NK-92 treated with Interleukin-12 subunit alpha and Interleukin-12 subunit beta, amount 100 ng/mL, for 24 hours (cell line): ENCODE results near the gene FZD8.
"Not testable (repeated sequence)": the region's sequence is repeated elsewhere in the genome, so short reads cannot be mapped to it uniquely, and the experiment has no call there.

Experiments used
- DNase-seq: peaks from one replicate; lab custom pipeline; 2025; lab: John Stamatoyannopoulos, UW

The FZD8 gene

DNA sequence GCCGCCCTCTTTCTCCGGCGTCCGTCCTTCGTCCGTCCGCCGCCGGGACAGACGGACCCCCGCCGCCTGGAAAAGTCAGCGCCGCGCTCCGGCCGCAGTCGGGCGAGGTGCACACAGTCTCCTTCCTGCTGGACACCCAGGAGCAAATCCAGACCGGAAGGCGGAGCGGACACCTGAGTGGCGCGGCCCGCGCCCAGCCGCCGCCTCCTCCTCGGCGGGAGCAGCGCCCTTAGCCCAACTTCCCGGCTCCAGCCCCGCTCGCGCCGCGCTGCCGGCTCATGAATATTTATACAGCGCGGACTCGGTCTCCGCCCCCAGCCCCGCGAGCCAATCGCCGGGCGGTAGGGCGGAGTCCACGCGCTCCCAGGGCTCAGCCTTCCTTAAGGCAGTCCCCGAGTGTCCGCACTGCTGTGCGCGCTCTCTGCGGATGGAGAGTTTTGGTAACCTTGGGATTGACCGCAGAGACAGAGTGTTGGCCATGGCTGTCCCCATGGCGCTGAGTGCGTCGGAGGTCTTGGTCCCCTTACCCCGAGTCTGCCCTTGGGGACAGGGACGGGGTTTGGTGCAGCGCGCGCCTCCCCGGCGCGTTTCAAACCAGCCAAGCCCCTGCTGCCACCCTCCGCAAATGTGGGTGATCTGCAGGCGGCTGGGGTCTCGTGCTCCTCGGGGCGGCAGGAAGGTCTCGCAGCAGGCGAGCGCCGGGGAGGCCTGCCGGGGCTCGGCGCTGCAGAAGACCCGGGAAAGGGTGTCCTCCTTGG lies at the start of gene FZD8:
Gene FZD8 (minus strand): TSS at position 262 of the 758 bp plus-strand sequence. CDS start 867 bp downstream, outside the sequence.
- no peak for DNase-seq

DNA sequence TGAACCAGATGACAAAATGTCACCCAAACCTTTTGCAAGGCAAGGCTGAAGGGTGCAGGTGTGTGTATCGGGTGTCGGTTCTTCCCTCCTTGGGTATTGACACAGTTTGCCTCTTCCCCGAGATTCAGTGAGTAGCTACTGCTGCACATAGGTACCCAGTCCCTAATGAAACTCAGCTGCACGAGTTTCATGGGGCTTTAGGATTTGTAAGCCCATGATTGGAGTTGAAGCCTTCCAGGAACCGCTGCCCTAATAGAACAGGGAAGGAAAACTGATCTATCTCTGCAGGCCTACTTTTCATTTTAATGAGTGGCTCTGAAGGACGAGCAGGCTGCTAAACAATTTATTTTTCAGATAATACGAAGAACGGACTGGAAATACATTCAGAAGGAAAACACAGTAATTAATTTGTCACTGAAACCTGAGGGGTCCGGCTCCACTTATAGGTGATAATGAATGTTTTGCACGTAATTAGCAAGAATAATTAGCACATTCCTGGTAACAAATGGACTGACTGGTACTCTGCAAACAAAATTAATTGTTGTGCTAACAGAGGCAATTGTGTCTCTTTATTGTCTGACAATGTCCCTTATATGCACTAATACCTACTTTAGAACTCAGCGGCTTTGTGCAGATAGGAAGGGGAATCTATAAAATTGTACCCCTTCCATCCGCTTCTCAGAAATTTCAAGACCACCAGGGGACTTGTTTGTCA lies 49.6 kb upstream of the FZD8 start:
- DNase-seq, result no peak

- no peak for DNase-seq
These were observed 48.4 kb upstream of the FZD8 start for GRCh38 chr10:35690534-35690933.

- DNase-seq, result not testable (repeated sequence)
These were observed 43.8 kb upstream of the FZD8 start for GRCh38 chr10:35685858-35686257.

GRCh38 chr10:35685402-35685801 lies 43.3 kb upstream of the FZD8 start:
- no peak for DNase-seq

DNA sequence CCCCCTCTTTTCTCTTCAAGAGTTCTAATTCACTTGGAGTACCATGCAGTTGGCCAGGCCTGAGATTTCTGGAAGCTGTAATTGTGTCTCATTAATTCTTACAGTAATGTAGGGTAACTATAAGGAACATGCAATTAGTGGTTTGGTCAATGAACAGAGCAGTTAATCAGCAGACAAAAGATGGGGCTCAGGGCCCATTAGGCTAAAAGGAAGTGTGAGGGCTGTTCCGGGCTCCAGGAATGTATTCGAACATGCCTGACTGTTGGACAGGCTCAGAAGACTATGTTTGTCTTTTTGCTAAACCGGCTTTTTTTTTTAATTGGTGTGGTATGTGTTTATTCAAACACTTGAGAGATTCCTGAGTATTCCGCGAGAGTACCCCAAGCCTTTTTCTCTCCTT lies 42.5 kb upstream of the FZD8 start:
- no peak for DNase-seq

DNA sequence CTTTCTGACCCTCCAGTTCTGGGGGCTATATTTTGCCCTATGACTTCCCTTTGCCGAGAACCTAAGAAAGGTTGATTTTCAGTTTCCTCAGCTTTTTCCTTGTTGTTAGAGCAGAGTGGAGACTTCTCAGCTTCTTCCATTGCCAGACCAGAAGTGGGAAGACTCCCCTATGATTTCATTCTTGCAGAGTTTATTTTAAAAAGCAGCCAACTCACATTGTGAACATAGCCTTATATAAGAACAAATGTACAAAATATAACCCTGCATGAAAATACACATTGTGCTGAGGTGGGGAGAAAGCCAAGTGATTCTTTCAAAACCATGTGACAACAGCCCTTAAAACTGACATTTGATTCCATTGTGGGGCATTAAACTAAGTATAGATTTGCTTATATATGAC lies 33.8 kb upstream of the FZD8 start:
- DNase-seq, result no peak

DNA sequence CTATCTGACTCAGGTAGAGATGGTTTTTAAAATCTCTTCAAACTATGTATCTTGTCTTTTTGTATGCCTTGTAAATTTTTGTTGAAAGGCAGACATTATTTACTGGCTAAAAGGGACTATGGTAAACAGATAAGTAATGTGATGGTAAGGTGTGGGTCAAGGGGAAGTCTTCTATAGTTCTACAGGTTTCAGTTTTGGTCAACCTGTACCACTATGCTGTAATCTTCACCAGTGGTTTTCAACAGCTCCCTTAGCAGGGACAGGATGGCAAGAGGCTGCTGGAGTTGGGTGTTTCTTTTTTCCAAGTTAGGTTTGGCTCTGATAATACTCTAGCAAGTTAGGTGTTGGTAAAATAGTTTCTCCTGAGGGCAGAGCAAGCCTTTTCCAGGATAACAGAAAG lies 32.7 kb upstream of the FZD8 start:
- DNase-seq, result no peak

DNA sequence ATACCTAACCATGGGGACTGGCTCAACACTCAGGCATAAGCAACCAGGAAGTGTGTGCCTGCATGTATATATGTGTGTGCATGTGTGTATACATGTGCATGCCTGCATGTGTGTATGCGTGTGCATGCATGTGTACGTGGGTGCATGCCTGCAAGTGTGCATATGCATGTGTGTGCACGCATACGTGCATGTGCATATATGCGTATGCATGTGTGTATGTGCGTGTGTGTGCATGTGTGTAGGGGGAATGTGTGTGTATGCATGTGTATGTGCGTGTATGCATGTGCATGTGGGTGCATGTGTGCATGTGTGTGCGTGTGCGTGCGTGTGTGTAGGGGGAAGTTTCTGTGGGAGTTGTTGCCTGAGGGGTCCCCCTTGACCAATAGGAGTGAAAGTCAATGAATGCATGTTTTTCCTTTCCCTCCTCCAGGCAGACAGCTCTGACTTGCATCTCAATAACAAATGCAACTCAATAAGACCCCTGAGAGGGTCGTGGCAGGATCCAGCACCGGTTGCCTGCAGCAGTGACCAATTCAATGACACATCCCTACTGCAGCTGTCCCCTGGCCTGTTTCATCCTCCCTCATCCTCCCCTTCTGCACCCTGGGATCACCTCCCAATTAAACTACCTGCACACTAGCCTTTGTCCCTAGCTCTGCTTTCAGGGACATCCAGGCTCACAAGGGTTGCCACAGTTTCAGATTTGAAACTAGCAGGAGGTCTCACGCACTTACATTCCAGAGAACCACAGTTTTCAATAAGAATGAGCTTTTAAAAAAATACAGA lies 27.0 kb upstream of the FZD8 start:
- no peak for DNase-seq

- no peak for DNase-seq
These were observed 25.9 kb upstream of the FZD8 start for GRCh38 chr10:35667971-35668370.

GRCh38 chr10:35667270-35667889 lies 25.3 kb upstream of the FZD8 start:
- no peak for DNase-seq

GRCh38 chr10:35661236-35661635 lies 19.1 kb upstream of the FZD8 start:
- DNase-seq, result no peak

DNA sequence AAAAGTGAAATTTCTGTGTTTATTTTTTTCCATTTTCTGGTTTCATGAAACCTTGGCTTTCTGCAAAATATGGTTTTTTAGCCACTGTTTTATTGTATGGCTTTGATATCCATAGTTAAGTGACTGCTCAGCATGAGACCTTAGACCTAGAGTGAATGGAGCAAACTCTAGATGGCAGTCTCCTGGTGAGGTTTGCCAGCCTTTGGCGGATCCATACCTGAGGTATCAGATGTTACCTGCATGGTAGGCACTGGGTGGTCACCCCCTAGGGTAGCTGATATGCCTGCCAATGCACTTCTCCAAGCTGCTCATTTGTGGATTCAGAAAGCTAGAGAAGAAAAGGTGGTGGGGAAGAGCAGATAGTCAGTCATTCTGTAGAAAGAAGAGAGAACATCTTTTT lies 17.4 kb upstream of the FZD8 start:
- no peak for DNase-seq

GRCh38 chr10:35657621-35658020 lies 15.5 kb upstream of the FZD8 start:
- DNase-seq, result no peak

DNA sequence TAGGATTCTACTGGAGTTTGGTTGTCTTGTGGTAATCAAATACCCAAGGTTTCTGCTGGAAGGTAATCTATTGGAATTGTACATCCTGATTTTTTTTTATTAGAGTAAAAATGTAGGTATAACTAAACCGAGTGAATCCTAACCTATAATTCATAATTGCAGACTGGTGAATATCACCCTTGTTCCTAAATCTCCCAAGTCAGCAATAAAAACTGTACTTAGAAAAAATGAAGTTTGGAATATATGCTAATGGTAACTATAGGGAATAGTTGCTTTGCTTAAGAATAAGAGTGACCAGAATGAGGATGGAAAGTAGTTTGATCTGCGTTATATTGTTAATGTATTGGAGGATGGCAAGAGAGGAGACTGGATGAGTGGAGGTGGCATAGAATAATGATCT lies 10.7 kb upstream of the FZD8 start:
- DNase-seq, result no peak

DNA sequence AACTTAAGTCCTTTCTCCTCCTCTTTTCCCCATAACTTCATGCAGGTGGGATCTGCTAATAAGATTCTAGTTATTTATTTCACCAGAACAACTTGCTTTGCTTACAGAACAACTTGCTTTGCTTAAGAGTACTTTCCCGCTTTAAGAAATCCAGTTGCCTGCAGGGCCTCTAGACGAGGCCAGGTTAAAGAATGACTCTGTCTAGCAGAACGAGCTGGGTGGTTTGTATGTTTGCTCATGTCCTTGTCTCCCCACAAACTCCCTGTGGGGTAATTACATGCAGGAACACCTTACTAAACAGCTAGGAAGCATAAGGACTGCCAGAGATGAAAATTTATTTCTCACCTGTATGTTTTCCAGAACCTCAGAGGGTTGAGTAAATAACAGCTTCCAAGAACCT lies 8.8 kb upstream of the FZD8 start:
- DNase-seq, result no peak

DNA sequence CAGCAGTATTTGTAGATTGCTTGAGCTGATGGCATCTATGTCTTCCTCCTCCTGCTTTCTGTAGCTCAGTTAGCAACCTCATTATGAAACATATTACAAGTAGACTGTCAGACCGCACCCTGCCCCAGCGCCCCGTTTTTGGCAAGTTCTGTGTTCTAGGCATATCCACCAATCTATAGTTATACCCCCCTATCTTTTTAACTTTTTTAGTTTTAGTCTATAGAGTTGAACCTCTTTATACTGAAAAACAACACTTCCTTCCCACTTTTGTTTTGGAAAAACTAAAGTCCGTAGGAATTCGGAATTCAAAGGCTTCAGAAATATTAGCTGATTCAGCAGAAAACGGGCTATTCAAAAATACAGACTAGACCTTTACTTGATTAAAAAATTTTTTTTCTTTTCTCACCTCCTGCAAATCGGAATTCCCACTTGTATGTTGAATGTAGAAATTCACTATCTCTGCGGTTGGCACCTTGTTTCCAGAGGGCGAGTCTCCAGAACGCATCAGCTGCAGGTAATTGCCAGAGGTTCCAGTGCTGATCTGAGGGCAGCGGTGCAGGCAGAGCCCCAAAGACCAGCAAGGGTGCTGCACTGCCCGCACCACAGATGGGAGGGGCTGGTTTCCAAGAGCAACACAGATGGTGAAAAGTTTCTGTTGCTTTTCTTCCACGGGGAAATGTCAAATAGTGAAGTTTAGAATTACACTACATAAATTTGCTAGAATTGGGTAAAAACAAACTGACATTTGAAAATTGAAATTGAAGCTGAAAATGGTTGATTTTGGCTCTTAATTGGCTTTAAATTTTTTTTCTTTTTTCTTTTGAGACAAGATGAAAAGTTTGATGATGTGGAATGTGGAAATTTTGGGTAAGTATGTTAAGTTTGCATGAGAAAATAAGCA lies 2.2 kb upstream of the FZD8 start:
- no peak for DNase-seq

- DNase-seq, result no peak
These were observed 1.3 kb upstream of the FZD8 start for GRCh38 chr10:35643151-35644049.

DNA sequence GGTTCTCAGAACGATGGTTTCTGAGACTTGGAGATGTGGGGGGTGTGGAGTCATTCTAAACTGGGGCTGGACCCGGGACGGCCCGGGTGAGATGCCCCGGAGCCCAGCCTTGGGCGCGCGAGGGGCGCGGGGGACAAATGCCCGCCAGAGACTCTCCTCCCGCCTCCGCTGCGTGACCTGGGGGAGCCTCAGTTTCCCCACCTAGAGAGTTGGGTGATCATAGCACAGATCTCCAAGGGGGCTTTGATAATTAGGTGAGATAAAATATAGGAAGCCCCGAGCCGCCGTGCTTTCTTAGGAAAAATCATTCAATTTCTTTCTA lies 658 bp upstream of the FZD8 start:
- no peak for DNase-seq

DNA sequence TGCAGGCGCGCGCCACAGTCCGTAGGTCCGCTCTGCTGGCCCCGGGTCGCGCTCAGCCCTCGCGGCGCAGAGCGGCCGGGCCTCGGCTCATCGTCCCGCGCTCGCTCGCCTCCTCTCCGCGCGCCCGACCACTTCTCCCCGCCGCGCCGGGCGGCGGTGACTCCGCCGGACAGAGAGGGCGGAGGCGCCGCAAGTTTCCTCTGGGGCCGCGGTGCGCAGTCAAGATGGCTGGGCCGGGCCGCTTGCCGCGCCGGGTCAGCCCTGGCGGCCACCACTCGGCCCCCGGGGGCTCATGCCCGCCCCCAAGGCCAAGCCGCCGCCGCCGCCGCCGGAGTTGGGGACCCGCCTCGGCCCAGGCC lies 441 bp downstream of the FZD8 start:
- DNase-seq, result no peak
